ENCODE results near the gene KATNA1. TPM values are rescaled to one million over a fixed set of nuclear protein-coding genes. Genes with fewer than 3 reads are reported as not detected.

Gene KATNA1
- total and polyA plus RNA-seq, 9 of the 15 experiments (the other 6 are each of a cell fraction or from before 2014, with no cell fraction given), result 22.5 to 76.9 (median 45.0) TPM

- TF ChIP-seq RREB1 (CRISPR knock-in tag; IDR thresholded peaks at IDR 0.05) (0 out of 2 replicates have a peak, but pooled peaks have one; percentile 27), ZNF274 (IDR thresholded peaks at IDR 0.05; ENCODE audit: borderline replicate concordance, low read depth, low read length) (no peak), SMAD4 (CRISPR knock-in tag; conservative IDR thresholded peaks at IDR 0.05) (0 out of 2 replicates have a peak, but pooled peaks have one; percentile 43), POLR2G (IDR thresholded peaks at IDR 0.05; ENCODE audit: low read depth, low read length) (peak; percentile 93), FUS (optimal IDR thresholded peaks at IDR 0.05; ENCODE audit: low read depth, low read length) (peak; percentile 31), ZNF436 (CRISPR knock-in tag; IDR thresholded peaks at IDR 0.05) (no peak), E2F6 (IDR thresholded peaks at IDR 0.05; ENCODE audit: borderline replicate concordance in 1 of 2, extremely low read depth in 1 of 2, insufficient read depth in 1 of 2, insufficient read length in 1 of 2, low read depth in 1 of 2, low read length in 1 of 2, poor library complexity in 1 of 2, severe bottlenecking in 1 of 2) (peak; percentile 72 to 79), ETV5 (CRISPR knock-in tag; IDR thresholded peaks at IDR 0.05; ENCODE audit: low read depth) (peak; percentile 72), ATF4 (CRISPR knock-in tag; IDR thresholded peaks at IDR 0.05) (peak; percentile 47; the same call in 1 of the 2 replicates), PHTF2 (CRISPR knock-in tag; IDR thresholded peaks at IDR 0.05) (no peak), NRF1 (conservative IDR thresholded peaks at IDR 0.05 in 1 of 2, IDR thresholded peaks at IDR 0.05 in 1 of 2) (peak in 1 of 2 experiments; percentile 18; a peak in 1 of 4 replicates), ZBTB33 (CRISPR knock-in tag; IDR thresholded peaks at IDR 0.05) (0 out of 2 replicates have a peak, but pooled peaks have one; percentile 50), ZC3H8 (IDR thresholded peaks at IDR 0.05) (no peak), RCOR1 (IDR thresholded peaks at IDR 0.05; ENCODE audit: borderline replicate concordance in 1 of 2, low read depth in 2 of 2, low read length in 2 of 2) (0 out of 4 replicates have a peak, but pooled peaks of 1 of the 2 experiments have one; percentile 23)
Observed at GRCh38 chr6:149566410-149567193, 81.9 kb downstream of the KATNA1 start (continued).
